CD1c-positive myeloid dendritic cell (primary cell): Measurements from ENCODE around the gene LGR4.

Experiments used
- DNase-seq: peaks from one replicate; pipeline ENCODE4 v3.0.0-alpha.2; 2016; ENCODE audit errors: extremely low spot score

Gene LGR4

GRCh38 chr11:27427183-27427980 lies 45.2 kb downstream of the LGR4 start:
- DNase-seq: no peak

GRCh38 chr11:27425814-27426213 lies 46.8 kb downstream of the LGR4 start:
- no peak for DNase-seq

GRCh38 chr11:27423125-27423524 lies 49.5 kb downstream of the LGR4 start:
- no peak for DNase-seq

- DNase-seq: no peak
Observed at GRCh38 chr11:27421819-27422494, 50.6 kb downstream of the LGR4 start.

- DNase-seq: no peak
Observed at GRCh38 chr11:27420722-27421572, 51.6 kb downstream of the LGR4 start.

GRCh38 chr11:27420217-27420616 lies 52.4 kb downstream of the LGR4 start:
- no peak for DNase-seq

- DNase-seq: no peak
Observed at GRCh38 chr11:27418356-27418755, 54.2 kb downstream of the LGR4 start.

- DNase-seq: no peak
Observed at GRCh38 chr11:27416568-27417176, 55.9 kb downstream of the LGR4 start.

- no peak for DNase-seq
Observed at GRCh38 chr11:27414644-27415043, 57.9 kb downstream of the LGR4 start.

- DNase-seq: no peak
Observed at GRCh38 chr11:27413218-27413617, 59.4 kb downstream of the LGR4 start.

GRCh38 chr11:27412192-27412691 lies 60.3 kb downstream of the LGR4 start:
- DNase-seq: no peak

GRCh38 chr11:27411328-27411727 lies 61.3 kb downstream of the LGR4 start:
- no peak for DNase-seq

GRCh38 chr11:27410272-27410671 lies 62.3 kb downstream of the LGR4 start:
- no peak for DNase-seq

GRCh38 chr11:27409742-27410141 lies 62.8 kb downstream of the LGR4 start:
- no peak for DNase-seq

- no peak for DNase-seq
Observed at GRCh38 chr11:27409049-27409448, 63.5 kb downstream of the LGR4 start.

- no peak for DNase-seq
Observed at GRCh38 chr11:27408246-27408800, 64.3 kb downstream of the LGR4 start.

- DNase-seq: no peak
Observed at GRCh38 chr11:27406498-27407354, 65.9 kb downstream of the LGR4 start.

- DNase-seq: no peak
Observed at GRCh38 chr11:27405134-27405533, 67.5 kb downstream of the LGR4 start.

- no peak for DNase-seq
Observed at GRCh38 chr11:27404427-27404826, 68.2 kb downstream of the LGR4 start.

- no peak for DNase-seq
Observed at GRCh38 chr11:27403195-27403594, 69.4 kb downstream of the LGR4 start.

- no peak for DNase-seq
Observed at GRCh38 chr11:27402450-27402849, 70.1 kb downstream of the LGR4 start.
